Effector memory CD4-positive, alpha-beta T cell (primary cell): ENCODE data around the gene GAL3ST3.

ENCODE experiments used
- DNase-seq, 3 donors: peaks; one replicate each; pipeline ENCODE4 v3.0.0-alpha.2; 2020
- H3K27ac ChIP-seq: 2 replicates; pipeline ENCODE4 v1.7.0; 2013; ENCODE audit warnings: mild to moderate bottlenecking, low read length, moderate library complexity; ENCODE audit not compliant: insufficient read depth, poor library complexity, severe bottlenecking
- H3K27me3 ChIP-seq: replicated peaks from 2 replicates; pipeline ENCODE4 v1.7.0; 2013; ENCODE audit warnings: mild to moderate bottlenecking, low read length; ENCODE audit not compliant: insufficient read depth, control insufficient read depth, poor library complexity, severe bottlenecking
- H3K36me3 ChIP-seq: 2 replicates; pipeline ENCODE4 v1.7.0; 2013; ENCODE audit warnings: mild to moderate bottlenecking, low read length, moderate library complexity; ENCODE audit not compliant: control insufficient read depth, insufficient read depth
- H3K4me1 ChIP-seq: 2 replicates; pipeline ENCODE4 v1.7.0; 2013; ENCODE audit warnings: low read length, mild to moderate bottlenecking; ENCODE audit not compliant: control insufficient read depth, insufficient read depth, poor library complexity, severe bottlenecking
- H3K4me3 ChIP-seq: 2 replicates; pipeline ENCODE4 v1.7.0; 2013; ENCODE audit warnings: low read length, low read depth, mild to moderate bottlenecking; ENCODE audit not compliant: insufficient read depth, poor library complexity, severe bottlenecking
- H3K9me3 ChIP-seq: 2 replicates; pipeline ENCODE4 v1.7.0; 2013; ENCODE audit warnings: mild to moderate bottlenecking, low read length, moderate library complexity; ENCODE audit not compliant: control insufficient read depth

GAL3ST3 gene

GRCh38 chr11:66069715-66070603 lies 21.0 kb upstream of the GAL3ST3 start, which contains the start of gene PACS1:
PACS1 (plus strand) TSS chr11:66070272; CDS start chr11:66070487, 215 bp downstream.
- no peaks in the 10 kb centered on the region for H3K27me3 ChIP-seq
- H3K9me3 ChIP-seq, result no peaks in the 10 kb centered on the region
- peak within 1 kb of the TSS; percentile 84 for H3K27ac ChIP-seq
- peak within 1 kb of the TSS; percentile 79 for H3K4me3 ChIP-seq
- H3K4me1 ChIP-seq, result peaks cover 28% of the 10 kb centered on the region
- DNase-seq, result peak; percentile 70 to 74 (median 73)
- H3K36me3 ChIP-seq, result peaks cover 26% of the 10 kb centered on the region

- Histone ChIP-seq H3K27ac (peak overlapping the region; percentile 84), H3K4me3 (peak overlapping the region; percentile 59), H3K9me3 (no peaks in the 10 kb centered on the region), H3K4me1 (peaks cover 28% of the 10 kb centered on the region), H3K27me3 (no peaks in the 10 kb centered on the region), H3K36me3 (peaks cover 34% of the 10 kb centered on the region)
- peak in 1 of 3 donors; percentile 12 for DNase-seq
These were observed 20.2 kb upstream of the GAL3ST3 start for GRCh38 chr11:66068923-66069714.

- DNase-seq, result peak; percentile 54 to 70 (median 59)
- peak overlapping the region; percentile 84 for H3K27ac ChIP-seq
- H3K9me3 ChIP-seq, result no peaks in the 10 kb centered on the region
- peaks cover 28% of the 10 kb centered on the region for H3K4me1 ChIP-seq
- H3K4me3 ChIP-seq, result no peak overlapping the region
- no peaks in the 10 kb centered on the region for H3K27me3 ChIP-seq
- H3K36me3 ChIP-seq, result peaks cover 43% of the 10 kb centered on the region
These were observed 19.3 kb upstream of the GAL3ST3 start for GRCh38 chr11:66068154-66068821.

- peaks cover 22% of the 10 kb centered on the region for H3K4me1 ChIP-seq
- no peaks in the 10 kb centered on the region for H3K9me3 ChIP-seq
- H3K36me3 ChIP-seq, result peaks cover 49% of the 10 kb centered on the region
- no peak for DNase-seq
- H3K27me3 ChIP-seq, result no peaks in the 10 kb centered on the region
- no peak overlapping the region for H3K4me3 ChIP-seq
- H3K27ac ChIP-seq, result no peak overlapping the region
These were observed 18.7 kb upstream of the GAL3ST3 start for GRCh38 chr11:66067640-66068039.

GRCh38 chr11:66066751-66067150 lies 17.8 kb upstream of the GAL3ST3 start:
- H3K36me3 ChIP-seq, result peaks cover 57% of the 10 kb centered on the region
- DNase-seq, result no peak
- peaks cover 17% of the 10 kb centered on the region for H3K4me1 ChIP-seq
- no peaks in the 10 kb centered on the region for H3K9me3 ChIP-seq
- no peak overlapping the region for H3K4me3 ChIP-seq
- no peaks in the 10 kb centered on the region for H3K27me3 ChIP-seq
- no peak overlapping the region for H3K27ac ChIP-seq

GRCh38 chr11:66064571-66064970 lies 15.6 kb upstream of the GAL3ST3 start:
- no peaks in the 10 kb centered on the region for H3K27me3 ChIP-seq
- H3K9me3 ChIP-seq, result no peaks in the 10 kb centered on the region
- H3K36me3 ChIP-seq, result peaks cover 79% of the 10 kb centered on the region
- DNase-seq, result no peak
- no peak overlapping the region for H3K4me3 ChIP-seq
- H3K4me1 ChIP-seq, result peaks cover 14% of the 10 kb centered on the region
- H3K27ac ChIP-seq, result no peak overlapping the region

GRCh38 chr11:66063900-66064299 lies 14.9 kb upstream of the GAL3ST3 start:
- Histone ChIP-seq H3K4me3 (no peak overlapping the region), H3K9me3 (no peaks in the 10 kb centered on the region), H3K4me1 (peaks cover 7% of the 10 kb centered on the region), H3K27me3 (no peaks in the 10 kb centered on the region), H3K36me3 (peaks cover 86% of the 10 kb centered on the region), H3K27ac (no peak overlapping the region)
- no peak for DNase-seq

- DNase-seq, result no peak
- H3K4me3 ChIP-seq, result no peak overlapping the region
- peaks cover 88% of the 10 kb centered on the region for H3K36me3 ChIP-seq
- no peak overlapping the region for H3K27ac ChIP-seq
- no peaks in the 10 kb centered on the region for H3K27me3 ChIP-seq
- H3K9me3 ChIP-seq, result no peaks in the 10 kb centered on the region
- no peaks in the 10 kb centered on the region for H3K4me1 ChIP-seq
These were observed 13.4 kb upstream of the GAL3ST3 start for GRCh38 chr11:66062408-66062807.

GRCh38 chr11:66061268-66061667 lies 12.3 kb upstream of the GAL3ST3 start:
- H3K4me3 ChIP-seq, result no peak overlapping the region
- H3K27ac ChIP-seq, result no peak overlapping the region
- H3K27me3 ChIP-seq, result no peaks in the 10 kb centered on the region
- no peak for DNase-seq
- no peaks in the 10 kb centered on the region for H3K4me1 ChIP-seq
- H3K36me3 ChIP-seq, result peaks cover 94% of the 10 kb centered on the region
- H3K9me3 ChIP-seq, result no peaks in the 10 kb centered on the region
